ENCODE measurements around the gene RNF19B.
"Not testable (repeated sequence)": the region's sequence is repeated elsewhere in the genome, so short reads cannot be mapped to it uniquely, and the experiment has no call there.

The RNF19B gene

GRCh38 chr1:32991819-32992488 lies 27.3 kb upstream of the RNF19B start:
- DNase-seq, result no peak

DNA sequence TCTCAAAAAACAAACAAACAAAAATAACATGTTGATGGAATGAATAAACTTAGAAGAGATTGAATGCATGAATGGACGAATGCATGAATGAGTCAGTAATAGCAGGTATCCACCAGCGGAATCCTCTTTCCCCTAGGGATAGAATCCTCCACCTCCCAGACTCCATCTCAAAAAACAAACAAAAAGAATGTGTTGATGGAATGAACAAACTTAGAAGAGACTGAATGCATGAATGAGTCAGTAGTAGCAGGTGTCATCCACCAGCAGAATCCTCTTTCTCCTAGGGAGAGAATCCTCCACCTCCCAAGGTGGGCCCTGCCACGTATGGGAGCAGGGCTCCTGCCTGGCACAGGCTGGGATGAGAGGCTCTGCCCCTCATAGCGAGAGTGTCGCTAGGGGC lies 26.8 kb upstream of the RNF19B start:
- no peak for DNase-seq

GRCh38 chr1:32990887-32991286 lies 26.3 kb upstream of the RNF19B start:
- no peak for DNase-seq

- peak; percentile 19 for DNase-seq
These were observed 24.8 kb upstream of the RNF19B start for GRCh38 chr1:32989160-32990050.

DNA sequence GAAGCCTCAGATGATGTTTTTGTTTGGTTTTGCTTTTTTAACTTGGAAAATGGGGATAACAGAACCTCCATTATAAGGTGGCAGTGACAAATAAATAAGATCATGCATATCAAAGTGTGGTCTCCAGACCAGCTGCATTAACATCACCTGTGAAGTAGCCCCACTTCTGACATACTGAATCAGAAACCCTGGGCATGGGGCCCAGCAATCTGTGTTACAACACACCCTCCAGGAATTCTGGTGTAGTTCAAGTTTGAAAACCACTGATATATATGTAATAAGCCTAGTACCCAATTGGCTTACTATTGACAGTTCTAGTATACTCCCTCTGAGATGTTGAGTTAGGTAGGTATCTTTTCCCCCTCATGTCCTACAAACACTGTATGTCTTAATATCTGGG lies 24.1 kb upstream of the RNF19B start:
- no peak for DNase-seq

GRCh38 chr1:32985226-32985625 lies 20.6 kb upstream of the RNF19B start:
- no peak for DNase-seq

- DNase-seq, result peak; percentile 83
These were observed 20.0 kb upstream of the RNF19B start for GRCh38 chr1:32984455-32985171.

DNA sequence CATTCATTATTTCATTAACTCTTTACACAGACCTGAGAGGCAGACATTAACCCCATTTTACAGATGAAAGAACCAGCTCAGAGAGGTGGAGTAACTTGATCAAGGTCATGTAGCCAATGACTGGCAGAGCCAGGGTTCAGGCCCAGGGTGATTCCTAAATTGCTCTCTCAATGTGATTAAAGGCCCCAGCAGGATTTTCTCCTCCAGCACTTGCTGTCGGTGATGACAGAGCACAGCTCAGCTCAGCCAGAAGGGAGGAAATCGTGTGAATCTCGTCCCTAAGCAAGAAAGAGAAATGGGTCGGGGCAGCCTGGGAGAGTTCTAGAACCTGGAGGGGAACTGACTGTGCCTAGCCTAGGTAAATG lies 19.5 kb upstream of the RNF19B start:
- no peak for DNase-seq

DNA sequence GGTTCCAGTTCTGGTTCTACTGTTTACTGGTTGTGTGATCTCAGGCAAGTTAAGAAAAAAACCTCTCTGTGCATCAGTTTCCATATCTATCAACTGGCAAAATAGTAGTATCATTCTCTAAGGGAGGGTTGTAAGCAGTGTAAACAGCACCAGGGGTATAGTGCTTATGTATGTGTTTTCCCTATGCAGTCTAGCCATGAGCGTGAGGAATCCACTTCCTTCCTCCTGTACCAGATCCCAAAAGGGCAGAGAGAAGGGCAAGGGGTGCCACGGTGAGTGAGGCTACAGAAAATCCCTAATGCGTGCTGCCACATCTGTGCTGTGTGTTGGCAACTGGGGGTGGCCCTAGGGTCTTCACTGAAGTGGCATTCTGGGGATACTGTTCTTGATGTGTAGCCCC lies 18.4 kb upstream of the RNF19B start:
- DNase-seq, result no peak

- DNase-seq, result peak; percentile 88
These were observed 16.6 kb upstream of the RNF19B start for GRCh38 chr1:32981003-32981901.

DNA sequence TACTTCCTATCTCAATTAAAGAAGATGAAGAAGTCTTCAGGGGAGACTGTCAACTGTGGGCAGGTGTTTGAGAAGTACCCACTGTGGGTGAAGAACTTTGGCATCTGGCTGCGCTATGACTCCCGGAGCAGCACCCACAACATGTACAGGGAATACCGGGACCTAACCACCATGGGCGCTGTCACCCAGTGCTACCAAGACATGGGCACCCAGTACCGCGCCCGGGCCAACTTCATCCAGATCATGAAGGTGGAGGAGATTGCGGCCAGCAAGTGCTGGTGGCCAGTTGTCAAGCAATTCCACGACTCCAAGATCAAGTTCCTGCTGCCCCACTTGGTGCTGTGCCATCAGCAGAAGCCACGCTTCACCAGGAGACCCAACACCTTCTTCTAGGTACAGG lies 15.5 kb upstream of the RNF19B start:
- no peak for DNase-seq

GRCh38 chr1:32978854-32979253 lies 14.2 kb upstream of the RNF19B start:
- no peak for DNase-seq

DNA sequence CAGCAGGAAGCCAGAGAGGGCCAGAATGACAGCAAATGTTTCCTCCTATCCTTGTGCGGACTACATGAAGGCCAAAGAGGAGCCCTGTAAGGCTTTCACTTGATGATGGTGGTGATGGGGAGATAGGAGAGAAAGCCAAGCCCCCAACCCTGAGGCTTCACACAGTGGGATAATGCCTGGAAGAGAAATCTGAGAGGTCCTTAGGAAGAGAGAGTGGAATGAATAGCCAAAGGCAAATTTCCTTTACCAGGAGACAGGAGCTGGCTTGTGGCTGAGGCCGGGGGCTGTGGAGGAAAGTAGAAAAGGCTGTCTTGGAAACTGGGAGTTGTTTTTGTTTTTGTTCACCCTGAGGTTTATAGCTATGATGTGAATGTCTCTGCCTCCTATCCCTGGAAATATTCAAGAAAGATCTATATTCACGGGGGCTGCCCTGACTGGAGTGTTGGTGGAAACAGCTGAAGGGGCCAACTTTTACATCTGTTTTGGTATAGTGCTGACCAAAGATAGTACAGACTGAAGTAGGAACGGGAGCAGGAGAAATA lies 13.0 kb upstream of the RNF19B start:
- no peak for DNase-seq

DNA sequence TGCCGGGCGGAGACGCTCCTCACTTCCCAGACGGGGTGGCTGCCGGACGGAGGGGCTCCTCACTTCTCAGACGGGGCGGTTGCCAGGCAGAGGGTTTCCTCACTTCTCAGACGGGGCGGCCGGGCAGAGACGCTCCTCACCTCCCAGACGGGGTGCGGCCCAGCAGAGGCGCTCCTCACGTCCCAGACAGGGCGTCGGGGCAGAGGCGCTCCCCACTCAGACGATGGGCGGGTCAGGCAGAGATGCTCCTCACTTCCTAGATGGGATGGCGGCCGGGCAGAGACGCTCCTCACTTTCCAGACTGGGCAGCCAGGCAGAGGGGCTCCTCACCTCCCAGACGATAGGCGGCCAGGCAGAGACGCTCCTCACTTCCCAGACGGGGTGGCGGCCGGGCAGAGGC lies 10.4 kb upstream of the RNF19B start:
- not testable (repeated sequence) for DNase-seq

GRCh38 chr1:32973458-32973857 lies 8.8 kb upstream of the RNF19B start:
- DNase-seq, result not testable (repeated sequence)

- DNase-seq, result no peak
These were observed 8.3 kb upstream of the RNF19B start for GRCh38 chr1:32972814-32973428.

GRCh38 chr1:32971576-32971975 lies 7.0 kb upstream of the RNF19B start:
- no peak for DNase-seq

DNA sequence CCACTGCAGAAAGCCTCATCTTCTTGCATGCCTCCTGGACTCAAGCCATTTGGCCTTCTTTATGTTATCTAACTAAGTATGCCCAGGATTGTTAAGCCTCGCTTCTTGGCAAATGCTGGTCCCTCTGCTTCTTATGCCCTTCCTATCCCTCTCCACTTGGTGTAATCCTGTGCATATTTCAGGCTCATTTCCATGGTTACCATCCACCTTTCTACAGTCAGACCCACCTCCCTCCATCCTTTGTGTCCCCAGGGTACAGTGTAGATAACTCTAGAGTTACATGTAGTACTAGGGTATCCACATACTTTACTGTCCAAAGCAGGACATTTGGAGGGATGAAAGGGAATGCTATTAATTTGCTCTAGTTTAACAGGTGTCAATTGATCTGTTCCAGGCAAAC lies 6.5 kb upstream of the RNF19B start:
- no peak for DNase-seq

GRCh38 chr1:32969566-32969965 lies 5.0 kb upstream of the RNF19B start:
- DNase-seq, result no peak

DNA sequence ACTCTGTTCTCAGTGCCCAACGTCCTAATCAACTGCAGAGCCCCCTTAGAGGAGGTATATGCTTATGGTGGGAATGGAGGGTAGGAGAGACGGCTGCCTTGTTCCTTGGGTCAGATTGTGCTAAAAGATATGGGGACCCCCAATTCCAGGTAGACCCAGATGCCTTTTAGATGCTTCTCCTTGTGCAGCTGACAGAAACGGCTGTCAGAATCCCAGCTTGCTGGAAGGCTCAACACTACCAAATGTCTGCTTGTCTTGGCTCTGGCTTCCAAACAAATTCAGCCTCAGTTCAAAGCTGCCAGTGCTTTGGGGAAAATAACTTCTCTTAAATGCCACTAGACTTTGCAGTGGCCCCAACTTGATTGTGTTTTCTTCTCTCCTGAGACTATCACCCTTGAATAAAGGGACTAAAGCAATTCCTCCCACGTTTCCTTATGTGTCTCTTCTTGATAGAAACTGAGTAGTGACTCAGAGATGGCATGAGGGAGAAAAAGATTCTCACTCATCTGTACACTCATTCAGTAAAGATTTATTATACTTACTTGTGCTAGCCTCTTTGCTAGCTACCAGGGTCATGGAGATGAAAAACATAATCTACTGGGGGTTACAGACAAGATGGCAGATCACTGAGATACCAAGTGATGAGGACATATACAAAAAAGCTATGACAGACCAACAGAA lies 3.4 kb upstream of the RNF19B start:
- no peak for DNase-seq

GRCh38 chr1:32966900-32967299 lies 2.3 kb upstream of the RNF19B start:
- DNase-seq, result no peak

Measured in CD4-positive, alpha-beta T cell treated with Interleukin-17A for 1 hour (primary cell).